Cardiac fibroblast (primary cell): ENCODE measurements around the gene TTC29.
"Not testable (repeated sequence)": the region's sequence is repeated elsewhere in the genome, so short reads cannot be mapped to it uniquely, and the experiment has no call there.

ENCODE experiments used
- DNase-seq, 2 donors: peaks; one replicate each; pipeline versions ENCODE4 v3.0.0 to v3.0.0-alpha.2; 2010; ENCODE audit warnings: low read depth in 2 of 2
- H3K4me3 ChIP-seq, 2 donors: replicated peaks in 1 of 2; 1 replicate in 1 of 2; 2 replicates in 1 of 2; pipeline ENCODE4 v1.5.1; 2011; ENCODE audit warnings: low read depth in 2 of 2, low read length in 2 of 2, mild to moderate bottlenecking in 2 of 2, moderate library complexity in 1 of 2
- CTCF ChIP-seq: IDR thresholded peaks from one replicate; pipeline ENCODE4 v1.5.1; 2011; ENCODE audit warnings: low read depth, mild to moderate bottlenecking, low read length, inconsistent platforms

TTC29 gene

GRCh38 chr4:146674829-146675570, 270.7 kb downstream of the TTC29 start:
- TF ChIP-seq CTCF, result no peak
- DNase-seq, result no peak
- H3K4me3 ChIP-seq, result no peak overlapping the region

GRCh38 chr4:146663968-146664311, 281.7 kb downstream of the TTC29 start:
- not testable (repeated sequence) for H3K4me3 ChIP-seq, DNase-seq

GRCh38 chr4:146661367-146661766, 284.3 kb downstream of the TTC29 start:
- TF ChIP-seq CTCF, result no peak
- DNase-seq, result no peak
- H3K4me3 ChIP-seq, result no peak overlapping the region
